SK-N-MC (cell line): ENCODE measurements around the gene HDAC4.

ENCODE experiments used
- EZH2 ChIP-seq: fragments of 200-600 bp; sonication (generic); IDR thresholded peaks from one replicate; pipeline ENCODE4 v1.6.1; 2017; ENCODE audit warnings: antibody characterized with exemption
- FOXP2 ChIP-seq: optimal IDR thresholded peaks from 2 replicates; pipeline ENCODE3; 2011; ENCODE audit warnings: mild to moderate bottlenecking, moderate library complexity; ENCODE audit not compliant: insufficient read depth; ENCODE audit errors: extremely low read length, control extremely low read depth
- POLR2AphosphoS5 ChIP-seq: IDR thresholded peaks from 2 replicates; pipeline ENCODE4 v1.6.1; 2012; ENCODE audit warnings: mild to moderate bottlenecking, low read depth, low read length, borderline replicate concordance

- TF ChIP-seq EZH2 = no peak
- TF ChIP-seq POLR2AphosphoS5 = no peak
- no peak for TF ChIP-seq FOXP2
These were observed 245.6 kb downstream of the HDAC4 start for GRCh38 chr2:239154971-239155805.
